ENCODE results near the gene FYN. TPM values are rescaled to one million over a fixed set of nuclear protein-coding genes. Genes with fewer than 3 reads are reported as not detected.

The FYN gene
- total and polyA plus RNA-seq, 2 of the 4 experiments (the other 2 are of a cell fraction): 30.8 to 36.4 TPM

GRCh38 chr6:111652156-111652555 lies 221.1 kb downstream of the FYN start:
- no peaks in the 10 kb centered on the region for H3K36me3 ChIP-seq (ENCODE audit: control insufficient read depth, insufficient read depth, low read length)
- POLR2A ChIA-PET (ENCODE audit: unreplicated experiment): no interaction called here
- CTCF ChIA-PET: interaction anchor here (0.8 kb wide), 1 partner anchor 46 kb away, joined by 3 read pairs; the partner anchor contains the start of gene TRAF3IP2
- H3K4me3 ChIP-seq (ENCODE audit: insufficient read depth, low read depth, low read length): no peak overlapping the region
- no peak overlapping the region for H4K8ac ChIP-seq (ENCODE audit: low read depth in 2 of 2, low read length in 2 of 2)
- H3K18ac ChIP-seq (ENCODE audit: low read depth, low read length): no peak overlapping the region
- intact Hi-C loops (cut with micrococcal nuclease) (no loop called here), in situ Hi-C loops (cut with MboI; ENCODE audit: low sequenced_read_pairs) (no loop called here), dilution Hi-C loops (cut with HindIII; ENCODE audit: low sequenced_read_pairs, unreplicated experiment) (no loop called here)
- no peak overlapping the region for H2BK15ac ChIP-seq (ENCODE audit: low read depth, low read length)
- H2BK5ac ChIP-seq (ENCODE audit: low read depth, low read length, poor library complexity, severe bottlenecking): no peak overlapping the region
- H3K9me1 ChIP-seq (ENCODE audit: insufficient read depth, low read length): peaks cover 4% of the 10 kb centered on the region; the same call in 1 of the 2 replicates
- H3K4ac ChIP-seq (ENCODE audit: low read depth, low read length): no peak overlapping the region
- H3K23ac ChIP-seq (ENCODE audit: low read depth, low read length): no peak overlapping the region
- TF ChIP-seq MXI1 (IDR thresholded peaks at IDR 0.05; ENCODE audit: borderline replicate concordance, low read depth, low read length): no peak
- no peak for TF ChIP-seq SMC3 (IDR thresholded peaks at IDR 0.05; ENCODE audit: low read depth, low read length)
- TF ChIP-seq RCOR1 (IDR thresholded peaks at IDR 0.05; ENCODE audit: insufficient replicate concordance, low read length): no peak
- no peak for TF ChIP-seq FOS (IDR thresholded peaks at IDR 0.05; ENCODE audit: low read depth, low read length)
- TF ChIP-seq RFX5 (IDR thresholded peaks at IDR 0.05; ENCODE audit: low read depth, low read length): no peak
- no peak for TF ChIP-seq RAD21 (IDR thresholded peaks at IDR 0.05; ENCODE audit: low read length)
- no peak for TF ChIP-seq MAFK (IDR thresholded peaks at IDR 0.05; ENCODE audit: low read depth, low read length)
- no peak for TF ChIP-seq CTCF (conservative IDR thresholded peaks at IDR 0.05; ENCODE audit: low read depth, low read length)
- TF ChIP-seq, protein P1, sequence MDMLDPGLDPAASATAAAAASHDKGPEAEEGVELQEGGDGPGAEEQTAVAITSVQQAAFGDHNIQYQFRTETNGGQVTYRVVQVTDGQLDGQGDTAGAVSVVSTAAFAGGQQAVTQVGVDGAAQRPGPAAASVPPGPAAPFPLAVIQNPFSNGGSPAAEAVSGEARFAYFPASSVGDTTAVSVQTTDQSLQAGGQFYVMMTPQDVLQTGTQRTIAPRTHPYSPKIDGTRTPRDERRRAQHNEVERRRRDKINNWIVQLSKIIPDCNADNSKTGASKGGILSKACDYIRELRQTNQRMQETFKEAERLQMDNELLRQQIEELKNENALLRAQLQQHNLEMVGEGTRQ (IDR thresholded peaks at IDR 0.05; ENCODE audit: low read depth, low read length): no peak
- TF ChIP-seq CEBPB (IDR thresholded peaks at IDR 0.05; ENCODE audit: low read depth, low read length): no peak
- TF ChIP-seq POLR2A (IDR thresholded peaks at IDR 0.05; ENCODE audit: low read depth, low read length): no peak
- TF ChIP-seq, protein P2, sequence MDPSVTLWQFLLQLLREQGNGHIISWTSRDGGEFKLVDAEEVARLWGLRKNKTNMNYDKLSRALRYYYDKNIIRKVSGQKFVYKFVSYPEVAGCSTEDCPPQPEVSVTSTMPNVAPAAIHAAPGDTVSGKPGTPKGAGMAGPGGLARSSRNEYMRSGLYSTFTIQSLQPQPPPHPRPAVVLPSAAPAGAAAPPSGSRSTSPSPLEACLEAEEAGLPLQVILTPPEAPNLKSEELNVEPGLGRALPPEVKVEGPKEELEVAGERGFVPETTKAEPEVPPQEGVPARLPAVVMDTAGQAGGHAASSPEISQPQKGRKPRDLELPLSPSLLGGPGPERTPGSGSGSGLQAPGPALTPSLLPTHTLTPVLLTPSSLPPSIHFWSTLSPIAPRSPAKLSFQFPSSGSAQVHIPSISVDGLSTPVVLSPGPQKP (IDR thresholded peaks at IDR 0.05; ENCODE audit: borderline replicate concordance, low read depth, low read length): no peak
- TF ChIP-seq NFE2L2 (IDR thresholded peaks at IDR 0.05; ENCODE audit: low read depth, low read length): no peak
- no peak for TF ChIP-seq CHD1 (IDR thresholded peaks at IDR 0.05; ENCODE audit: low read depth, low read length)
- no peak for TF ChIP-seq MAZ (IDR thresholded peaks at IDR 0.05; ENCODE audit: borderline replicate concordance, low read depth, low read length)
- TF ChIP-seq BHLHE40 (IDR thresholded peaks at IDR 0.05; ENCODE audit: low read depth, low read length): no peak
- no peaks in the 10 kb centered on the region; the same call in 1 of the 2 replicates for H3K4me1 ChIP-seq (ENCODE audit: control insufficient read depth, insufficient read depth, low read length)
- no CpG with 5 or more reads among the region's 5 CpGs for WGBS, 2 experiments (ENCODE audit: extremely low coverage in 2 of 2, insufficient read length in 1 of 2)
- H2AK9ac ChIP-seq (replicated peaks; ENCODE audit: low read depth, low read length, poor library complexity): no peak overlapping the region
- no peaks in the 10 kb centered on the region for H3K79me1 ChIP-seq (ENCODE audit: low read depth in 1 of 2, low read length in 2 of 2)
- no peak overlapping the region for H3K4me2 ChIP-seq (ENCODE audit: low read depth, low read length)
- H2AK5ac ChIP-seq (ENCODE audit: low read depth, low read length): no peak overlapping the region
- no peak overlapping the region for H4K5ac ChIP-seq (ENCODE audit: low read depth, low read length)
- H2BK120ac ChIP-seq (ENCODE audit: low read depth, low read length): no peak overlapping the region
- no peak overlapping the region for H3K27ac ChIP-seq (ENCODE audit: insufficient read depth, low read length)
- no peak overlapping the region for H3K9ac ChIP-seq (ENCODE audit: low read depth, low read length)
- H3K56ac ChIP-seq (ENCODE audit: extremely low read depth, insufficient read depth, low read length): no peak overlapping the region
- BruUV-seq (replicated peaks): no TSS peak
- no peaks in the 10 kb centered on the region for H3K9me3 ChIP-seq (ENCODE audit: control insufficient read depth, insufficient read depth, low read length)
- H3K27me3 ChIP-seq (ENCODE audit: control insufficient read depth, insufficient read depth, low read length): no peaks in the 10 kb centered on the region
- DNase-seq (no peak), ATAC-seq (ENCODE audit: low read depth) (no peak)
- H2BK20ac ChIP-seq (ENCODE audit: low read depth, low read length): no peak overlapping the region
- no peak overlapping the region for H2AFZ ChIP-seq (replicated peaks; ENCODE audit: low read length, poor library complexity)
- H4K91ac ChIP-seq (ENCODE audit: insufficient read depth, low read depth, low read length): no peak overlapping the region
- no peaks in the 10 kb centered on the region for H4K20me1 ChIP-seq (ENCODE audit: insufficient read depth, low read length)
- H3K14ac ChIP-seq (replicated peaks; ENCODE audit: low read depth, low read length): no peak overlapping the region

Data from IMR-90 (cell line).